AG09319 (cell line): ENCODE data around the gene PPP1R14B.

Source experiments
- DNase-seq: peaks from one replicate; pipeline ENCODE4 v3.0.0-alpha.2; 2010; ENCODE audit warnings: low read depth; ENCODE audit errors: extremely low read depth
- CTCF ChIP-seq: IDR thresholded peaks from 2 replicates; pipeline ENCODE4 v1.5.1; 2011; ENCODE audit warnings: low read depth, mild to moderate bottlenecking, inconsistent platforms, low read length, moderate library complexity

Gene PPP1R14B

GRCh38 chr11:64203421-64204079, 43.2 kb downstream of the PPP1R14B start:
- TF ChIP-seq CTCF = no peak
- DNase-seq = no peak

- no peak for DNase-seq
- no peak for TF ChIP-seq CTCF
These were observed 43.8 kb downstream of the PPP1R14B start for GRCh38 chr11:64202992-64203391.

- no peak for TF ChIP-seq CTCF
- no peak for DNase-seq
These were observed 45.2 kb downstream of the PPP1R14B start for GRCh38 chr11:64201543-64201942.

GRCh38 chr11:64198511-64198910, 48.2 kb downstream of the PPP1R14B start:
- no peak for DNase-seq
- TF ChIP-seq CTCF = no peak

- TF ChIP-seq CTCF = no peak
- no peak for DNase-seq
These were observed 50.1 kb downstream of the PPP1R14B start for GRCh38 chr11:64196626-64197025.
